GM23338 (cell line): ENCODE measurements around the gene MORC2.

Experiments
- CREB1 ChIP-seq: fragments of 250-450 bp; sonication (Bioruptor Pico); IDR thresholded peaks from 2 replicates; pipeline ENCODE4 v1.5.0; 2020; ENCODE audit warnings: low read depth, mild to moderate bottlenecking, moderate library complexity
- CTCF ChIP-seq, 2 experiments: fragments of 200-600 bp in 1 of 2; sonication (generic) in 1 of 2; conservative IDR thresholded peaks; 2 replicates each; pipeline versions ENCODE4 v1.5.1 to v1.6.1; 2016 to 2017; ENCODE audit warnings: antibody characterized with exemption in 2 of 2, low read depth in 2 of 2, mild to moderate bottlenecking in 2 of 2, moderate library complexity in 1 of 2
- ETS1 ChIP-seq: IDR thresholded peaks from 2 replicates; pipeline ENCODE4 v1.6.1; 2016; ENCODE audit warnings: antibody characterized with exemption
- EZH2 ChIP-seq: fragments of 200-600 bp; sonication (generic); IDR thresholded peaks from one replicate; pipeline ENCODE4 v1.8.0; 2017; ENCODE audit warnings: antibody characterized with exemption, mild to moderate bottlenecking, low read depth; ENCODE audit not compliant: unreplicated experiment
- EZH2phosphoT487 ChIP-seq: fragments of 200-600 bp; sonication (generic); IDR thresholded peaks from one replicate; pipeline ENCODE4 v1.8.1; 2018; ENCODE audit warnings: antibody characterized with exemption; ENCODE audit not compliant: unreplicated experiment
- JUNB ChIP-seq: IDR thresholded peaks from one replicate; pipeline ENCODE4 v1.6.1; 2016; ENCODE audit warnings: antibody characterized with exemption; ENCODE audit not compliant: unreplicated experiment
- NANOG ChIP-seq: IDR thresholded peaks from 2 replicates; pipeline ENCODE4 v1.6.1; 2016; ENCODE audit warnings: antibody characterized with exemption, borderline replicate concordance
- POLR2AphosphoS5 ChIP-seq: IDR thresholded peaks from 2 replicates; pipeline ENCODE4 v1.6.1; 2016; ENCODE audit warnings: antibody characterized with exemption, low read depth
- REST ChIP-seq: IDR thresholded peaks from one replicate; pipeline ENCODE4 v1.6.1; 2018; ENCODE audit warnings: antibody characterized with exemption; ENCODE audit not compliant: unreplicated experiment
- STAT1 ChIP-seq: IDR thresholded peaks from one replicate; pipeline ENCODE4 v1.6.1; 2016; ENCODE audit warnings: antibody characterized with exemption; ENCODE audit not compliant: unreplicated experiment
- ZNF114 ChIP-seq: fragments of 250-450 bp; sonication (Bioruptor Pico); IDR thresholded peaks from 2 replicates; pipeline ENCODE4 v1.5.0; 2020; ENCODE audit warnings: mild to moderate bottlenecking, moderate library complexity
- ZNF331 ChIP-seq: fragments of 250-450 bp; sonication (Bioruptor Pico); IDR thresholded peaks from 2 replicates; pipeline ENCODE4 v1.5.0; 2020; ENCODE audit warnings: low read depth, mild to moderate bottlenecking, moderate library complexity

- TF ChIP-seq CTCF (conservative IDR thresholded peaks at IDR 0.05; ENCODE audit: low read depth in 2 of 2) = no peak
- TF ChIP-seq REST = no peak
- no peak for TF ChIP-seq CREB1 (CRISPR knock-in tag)
- no peak for TF ChIP-seq EZH2phosphoT487
- TF ChIP-seq EZH2 = no peak
- TF ChIP-seq POLR2AphosphoS5 = no peak
- no peak for TF ChIP-seq ZNF331 (CRISPR knock-in tag)
- TF ChIP-seq NANOG = no peak
- TF ChIP-seq JUNB = no peak
- TF ChIP-seq STAT1 = no peak
- no peak for TF ChIP-seq ZNF114 (CRISPR knock-in tag)
- no peak for TF ChIP-seq ETS1
Measured at GRCh38 chr22:30919973-30920372, 48.6 kb downstream of the MORC2 start.
